Gastrocnemius medialis (tissue), 4 donors: ENCODE results near the gene THSD8. TPM values are rescaled to one million over a fixed set of nuclear protein-coding genes. Genes with fewer than 3 reads are reported as not detected.

ENCODE experiments used
- ATAC-seq, 2 donors: fragments of 150-250 bp; one replicate each; pipeline ENCODE4 v1.9.1; 2016
- DNase-seq, 2 donors: peaks; one replicate each; pipeline ENCODE4 v3.0.0-alpha.2; 2019
- H3K27ac ChIP-seq, 4 donors: fragments of 200-600 bp; sonication (generic); 1 replicate in 1 of 4; 2 replicates in 3 of 4; pipeline ENCODE4 v1.5.1; 2016 to 2018; ENCODE audit warnings: mild to moderate bottlenecking in 2 of 4, moderate library complexity in 1 of 4
- H3K27me3 ChIP-seq, 3 donors: fragments of 200-600 bp; sonication (generic) in 2 of 3; 1 replicate in 1 of 3; 2 replicates in 2 of 3; pipeline versions ENCODE4 v1.5.1 to v1.6.0; 2016 to 2019; ENCODE audit warnings: mild to moderate bottlenecking in 1 of 3, moderate library complexity in 1 of 3
- H3K36me3 ChIP-seq, 2 donors: fragments of 200-600 bp; sonication (generic) in 1 of 2; one replicate each; pipeline ENCODE4 v1.5.1; 2017 to 2018
- H3K4me1 ChIP-seq, 2 donors: fragments of 200-600 bp; sonication (generic) in 1 of 2; one replicate each; pipeline ENCODE4 v1.5.1; 2016 to 2017; ENCODE audit warnings: mild to moderate bottlenecking in 2 of 2
- H3K4me3 ChIP-seq, 4 donors: fragments of 200-600 bp; sonication (generic) in 3 of 4; 1 replicate in 1 of 4; 2 replicates in 3 of 4; pipeline ENCODE4 v1.5.1; 2016 to 2019; ENCODE audit warnings: mild to moderate bottlenecking in 2 of 4
- H3K9me3 ChIP-seq, 3 donors: fragments of 200-600 bp; sonication (generic) in 2 of 3; 1 replicate in 1 of 3; 2 replicates in 2 of 3; pipeline ENCODE4 v1.5.1; 2016 to 2019
- CTCF ChIP-seq, 5 experiments: fragments of 450-650 bp in 3 of 5; fragments of 200-600 bp in 2 of 5; sonication (generic) in 2 of 5; IDR thresholded peaks in 4 of 5; conservative IDR thresholded peaks in 1 of 5; 1 replicate in 4 of 5; 2 replicates in 1 of 5; pipeline ENCODE4 v1.5.1; 2016 to 2019; ENCODE audit warnings: antibody characterized with exemption in 5 of 5, mild to moderate bottlenecking in 3 of 5, moderate library complexity in 3 of 5
- POLR2A ChIP-seq, 2 donors: fragments of 450-650 bp; IDR thresholded peaks; one replicate each; pipeline ENCODE4 v1.6.1; 2017; ENCODE audit warnings: antibody characterized with exemption in 2 of 2, mild to moderate bottlenecking in 2 of 2, moderate library complexity in 2 of 2
- in situ Hi-C, 4 donors: fragments of 200-750 bp; cut with MboI; loops; one replicate each; pipeline versions ENCODE4 v1.15.0 to v1.8.0; 2017; ENCODE audit warnings: low sequenced_read_pairs in 4 of 4
- intact Hi-C: fragments of 100-400 bp; cut with DNase I; formaldehyde crosslinking; loops from one replicate; pipeline ENCODE4 v1.15.1; 2023; ENCODE audit warnings: low total_unique reads
- total RNA-seq, 4 donors: library from RNA; depleted of rRNA; stranded (reverse); fragments of >200 nt; gene quantifications; one replicate each; pipeline versions ENCODE4 v1.1.0 to v1.2.3, GENCODE V29; 2016

Gene THSD8
- total RNA-seq, 4 donors from 2014 or later: not detected

DNA sequence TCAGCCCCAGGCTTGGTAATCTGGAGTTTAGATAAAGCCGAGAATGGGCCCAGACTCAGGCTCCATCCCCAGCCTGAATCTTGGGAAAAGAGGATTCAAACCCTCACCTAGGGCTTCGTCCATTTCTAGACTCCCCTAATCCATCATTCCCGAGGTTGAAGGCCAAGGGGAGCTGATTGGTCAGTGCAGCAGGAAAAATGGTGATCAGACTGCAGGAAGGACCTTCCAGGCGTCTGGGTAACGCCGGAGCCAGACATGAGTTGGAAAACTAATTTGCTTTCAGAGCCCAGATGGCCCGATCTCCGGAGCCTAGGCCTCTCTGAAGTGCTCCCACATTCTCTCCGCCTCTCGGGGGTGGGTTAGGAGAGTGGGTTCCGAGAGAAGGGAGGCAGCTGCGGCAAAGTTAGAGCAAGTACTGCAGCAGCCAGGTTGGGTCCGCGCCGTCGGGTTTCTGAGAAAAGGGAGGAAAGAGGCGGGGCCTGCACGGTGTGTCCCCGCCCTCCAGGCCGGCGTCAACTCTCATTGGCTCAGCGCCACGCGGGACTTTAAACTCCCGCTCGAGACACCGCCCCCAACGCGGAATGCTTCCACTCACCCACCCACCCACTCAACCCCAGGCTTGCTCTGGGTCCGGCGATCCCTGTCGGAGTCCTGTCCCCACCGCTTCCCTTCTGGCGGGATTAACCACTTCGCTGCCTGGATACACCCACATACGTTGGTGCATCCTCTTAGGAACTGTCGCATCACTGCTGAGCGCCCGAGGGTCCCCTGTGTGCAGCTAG lies 33.3 kb downstream of the THSD8 start:
- DNase-seq (no peak), ATAC-seq (no peak)
- intact Hi-C loops: no loop called here
- Histone ChIP-seq H3K9me3 (no peaks in the 10 kb centered on the region), H3K27me3 (peaks cover 89 to 94% (median 91%) of the 10 kb centered on the region in 3 donors), H3K4me1 (peaks cover 6 to 9% of the 10 kb centered on the region in 2 donors), H3K36me3 (no peaks in the 10 kb centered on the region), H3K27ac (no peak overlapping the region), H3K4me3 (no peak overlapping the region)
- in situ Hi-C loops: no loop called here
- TF ChIP-seq POLR2A (IDR thresholded peaks at IDR 0.05) (no peak), CTCF (IDR thresholded peaks at IDR 0.05 in 4 of 5, conservative IDR thresholded peaks at IDR 0.05 in 1 of 5) (no peak)

DNA sequence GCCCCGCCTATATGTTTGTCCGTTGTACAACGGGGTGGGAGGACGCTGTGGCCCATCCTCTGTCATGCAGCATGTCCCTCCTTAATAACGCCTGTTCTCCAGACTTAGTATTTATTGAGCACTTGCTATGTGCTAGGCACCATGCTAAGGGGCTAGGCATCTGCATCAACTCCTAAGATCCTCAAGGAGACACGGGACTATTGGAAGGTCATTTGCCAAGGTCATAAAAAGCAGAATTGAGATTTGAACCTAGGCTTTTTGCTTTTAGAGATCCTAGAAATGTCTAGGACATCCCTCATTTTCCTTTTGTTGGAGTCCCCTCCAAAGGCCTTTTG lies 34.6 kb downstream of the THSD8 start:
- in situ Hi-C loops: no loop called here
- H3K9me3 ChIP-seq: no peaks in the 10 kb centered on the region
- DNase-seq (no peak), ATAC-seq (no peak)
- peaks cover 91 to 96% (median 92%) of the 10 kb centered on the region in 3 donors for H3K27me3 ChIP-seq
- no peaks in the 10 kb centered on the region for H3K36me3 ChIP-seq
- H3K4me3 ChIP-seq: no peak overlapping the region
- intact Hi-C loops: no loop called here
- H3K4me1 ChIP-seq: peaks cover 6 to 9% of the 10 kb centered on the region in 2 donors
- TF ChIP-seq CTCF (IDR thresholded peaks at IDR 0.05 in 4 of 5, conservative IDR thresholded peaks at IDR 0.05 in 1 of 5): no peak
- TF ChIP-seq POLR2A (IDR thresholded peaks at IDR 0.05): no peak
- no peak overlapping the region for H3K27ac ChIP-seq

DNA sequence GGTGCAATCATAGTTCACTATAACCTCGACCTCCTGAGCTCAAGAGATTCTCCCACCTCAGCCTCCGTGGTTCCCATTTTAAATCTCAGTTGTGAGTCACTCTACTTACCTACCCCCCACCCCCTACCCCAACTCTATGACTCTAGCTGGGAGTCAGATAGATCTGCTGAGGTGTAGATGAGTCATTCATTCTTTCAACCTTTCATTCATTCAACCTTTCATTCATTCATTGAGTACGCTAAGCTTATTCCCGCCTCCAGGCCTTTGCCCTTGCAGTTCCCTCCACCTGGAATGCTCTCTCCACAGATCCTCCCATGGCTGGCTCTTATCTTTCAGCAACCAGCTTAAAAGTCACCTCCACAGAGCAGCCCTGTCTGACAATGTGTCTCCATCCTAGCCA lies 35.4 kb downstream of the THSD8 start:
- TF ChIP-seq POLR2A (IDR thresholded peaks at IDR 0.05) (no peak), CTCF (IDR thresholded peaks at IDR 0.05 in 4 of 5, conservative IDR thresholded peaks at IDR 0.05 in 1 of 5) (no peak)
- Histone ChIP-seq H3K4me1 (peaks cover 6 to 9% of the 10 kb centered on the region in 2 donors), H3K9me3 (no peaks in the 10 kb centered on the region), H3K36me3 (no peaks in the 10 kb centered on the region), H3K27ac (no peak overlapping the region), H3K27me3 (peaks cover 91 to 96% (median 92%) of the 10 kb centered on the region in 3 donors), H3K4me3 (no peak overlapping the region)
- in situ Hi-C loops: no loop called here
- intact Hi-C loops: no loop called here
- no peak for ATAC-seq
- no peak for DNase-seq

GRCh38 chr19:12838182-12838885 lies 36.5 kb downstream of the THSD8 start, which contains the start of gene MAST1:
TSS of gene MAST1 (plus strand) at chr19:12838515. CDS start at chr19:12838573, 58 bp downstream.
- ATAC-seq: peak in 1 of 2 donors; percentile 51
- intact Hi-C loops (no loop called here), in situ Hi-C loops (no loop called here)
- Histone ChIP-seq H3K9me3 (no peaks in the 10 kb centered on the region), H3K4me1 (peaks cover 6 to 9% of the 10 kb centered on the region in 2 donors), H3K27me3 (peaks cover 91 to 96% (median 92%) of the 10 kb centered on the region in 3 donors), H3K4me3 (peak within 1 kb of the TSS in 3 of 4 donors; percentile 22 to 38 (median 36)), H3K36me3 (no peaks in the 10 kb centered on the region), H3K27ac (no peak within 1 kb of the TSS)
- no peak for DNase-seq
- TF ChIP-seq CTCF (IDR thresholded peaks at IDR 0.05 in 4 of 5, conservative IDR thresholded peaks at IDR 0.05 in 1 of 5): peak in 4 of 5 experiments; percentile 12 to 51 (median 42)
- TF ChIP-seq POLR2A (IDR thresholded peaks at IDR 0.05): no peak
